Suprapubic skin (tissue), 4 donors: Measurements from ENCODE around the gene TAS1R3.

Experiments
- POLR2A ChIP-seq, 2 donors: fragments of 450-650 bp; IDR thresholded peaks; one replicate each; pipeline ENCODE4 v1.6.1; 2017; ENCODE audit warnings: antibody characterized with exemption in 2 of 2, mild to moderate bottlenecking in 2 of 2, moderate library complexity in 2 of 2
- POLR2AphosphoS5 ChIP-seq, 3 donors: sonication (generic); formaldehyde crosslinking; IDR thresholded peaks; one replicate each; pipeline ENCODE4 v1.6.1; 2017; ENCODE audit warnings: antibody characterized with exemption in 3 of 3
- TF ChIP-seq, protein P1 (sequence below), 2 donors: fragments of 200-600 bp in 1 of 2; fragments of 450-650 bp in 1 of 2; sonication (generic) in 1 of 2; IDR thresholded peaks; one replicate each; pipeline ENCODE4 v1.5.1; 2016 to 2019; ENCODE audit warnings: antibody characterized with exemption in 2 of 2, mild to moderate bottlenecking in 1 of 2, moderate library complexity in 1 of 2

DNA sequence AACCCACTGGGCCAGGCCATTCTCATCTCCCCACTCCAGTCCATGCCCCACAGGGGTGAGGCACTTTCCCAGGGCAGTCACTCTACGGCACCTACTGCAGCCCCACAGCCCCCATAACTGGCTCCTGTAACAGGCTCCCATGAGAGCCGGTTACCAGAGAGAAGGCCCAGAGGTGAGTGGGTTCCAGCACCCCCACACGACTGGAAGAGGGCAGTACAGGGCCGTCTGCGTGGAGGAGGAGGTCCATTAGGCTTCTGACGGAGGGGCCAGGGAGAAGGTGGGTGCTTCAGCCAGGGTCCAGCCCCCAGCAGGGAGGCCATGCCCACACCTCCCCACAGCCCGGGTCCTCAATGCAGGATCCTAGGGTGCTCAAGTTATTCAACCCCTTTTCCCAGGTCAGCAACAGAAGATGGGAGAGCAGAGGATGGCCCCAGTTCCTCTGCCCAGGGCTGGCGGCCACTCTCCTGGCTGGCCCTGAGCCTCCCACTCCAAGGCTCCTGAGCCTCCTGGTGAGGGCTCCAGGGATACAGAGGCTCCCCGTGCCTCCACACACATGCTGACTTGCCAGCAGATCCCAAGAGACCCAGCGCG is 24.9 kb upstream of the TAS1R3 start:
- TF ChIP-seq, protein P1, sequence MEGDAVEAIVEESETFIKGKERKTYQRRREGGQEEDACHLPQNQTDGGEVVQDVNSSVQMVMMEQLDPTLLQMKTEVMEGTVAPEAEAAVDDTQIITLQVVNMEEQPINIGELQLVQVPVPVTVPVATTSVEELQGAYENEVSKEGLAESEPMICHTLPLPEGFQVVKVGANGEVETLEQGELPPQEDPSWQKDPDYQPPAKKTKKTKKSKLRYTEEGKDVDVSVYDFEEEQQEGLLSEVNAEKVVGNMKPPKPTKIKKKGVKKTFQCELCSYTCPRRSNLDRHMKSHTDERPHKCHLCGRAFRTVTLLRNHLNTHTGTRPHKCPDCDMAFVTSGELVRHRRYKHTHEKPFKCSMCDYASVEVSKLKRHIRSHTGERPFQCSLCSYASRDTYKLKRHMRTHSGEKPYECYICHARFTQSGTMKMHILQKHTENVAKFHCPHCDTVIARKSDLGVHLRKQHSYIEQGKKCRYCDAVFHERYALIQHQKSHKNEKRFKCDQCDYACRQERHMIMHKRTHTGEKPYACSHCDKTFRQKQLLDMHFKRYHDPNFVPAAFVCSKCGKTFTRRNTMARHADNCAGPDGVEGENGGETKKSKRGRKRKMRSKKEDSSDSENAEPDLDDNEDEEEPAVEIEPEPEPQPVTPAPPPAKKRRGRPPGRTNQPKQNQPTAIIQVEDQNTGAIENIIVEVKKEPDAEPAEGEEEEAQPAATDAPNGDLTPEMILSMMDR (IDR thresholded peaks at IDR 0.05): no peak
- TF ChIP-seq POLR2AphosphoS5 (IDR thresholded peaks at IDR 0.05) (no peak), POLR2A (IDR thresholded peaks at IDR 0.05) (no peak)
